ENCODE results near the gene HAAO.

The HAAO gene

GRCh38 chr2:42810971-42811811 lies 18.8 kb upstream of the HAAO start:
- WGBS: 1% methylated on average over 51 of the region's 51 CpGs
- Histone ChIP-seq H3K9me3 (ENCODE audit: insufficient read depth, low read depth, low read length) (no peaks in the 10 kb centered on the region), H3K36me3 (ENCODE audit: insufficient read depth, low read length) (no peaks in the 10 kb centered on the region), H3K4me3 (ENCODE audit: low read length) (peak overlapping the region; percentile 76), H3K9ac (ENCODE audit: low read depth, low read length) (peak overlapping the region; percentile 93), H3K27ac (ENCODE audit: low read depth, low read length) (peak overlapping the region; percentile 92), H3K4me1 (ENCODE audit: insufficient read depth, low read length) (0 out of 2 replicates have a peak, but pooled peaks cover 8% of the 10 kb centered on the region), H3K27me3 (ENCODE audit: insufficient read depth, low read length) (no peaks in the 10 kb centered on the region)

GRCh38 chr2:42810121-42810970 lies 18.0 kb upstream of the HAAO start:
- Histone ChIP-seq H3K9me3 (ENCODE audit: insufficient read depth, low read depth, low read length) (no peaks in the 10 kb centered on the region), H3K4me3 (ENCODE audit: low read length) (peak overlapping the region; percentile 76), H3K27ac (ENCODE audit: low read depth, low read length) (peak overlapping the region; percentile 92), H3K9ac (ENCODE audit: low read depth, low read length) (peak overlapping the region; percentile 93), H3K36me3 (ENCODE audit: insufficient read depth, low read length) (no peaks in the 10 kb centered on the region), H3K4me1 (ENCODE audit: insufficient read depth, low read length) (0 out of 2 replicates have a peak, but pooled peaks cover 7% of the 10 kb centered on the region), H3K27me3 (ENCODE audit: insufficient read depth, low read length) (no peaks in the 10 kb centered on the region)
- under 1% methylated on average over 83 of the region's 83 CpGs for WGBS

- H3K27ac ChIP-seq (ENCODE audit: low read depth, low read length): peak overlapping the region; percentile 92
- H3K9ac ChIP-seq (ENCODE audit: low read depth, low read length): peak overlapping the region; percentile 93
- WGBS: under 1% methylated on average over 35 of the region's 35 CpGs
- H3K36me3 ChIP-seq (ENCODE audit: insufficient read depth, low read length): no peaks in the 10 kb centered on the region
- H3K9me3 ChIP-seq (ENCODE audit: insufficient read depth, low read depth, low read length): no peaks in the 10 kb centered on the region
- H3K27me3 ChIP-seq (ENCODE audit: insufficient read depth, low read length): no peaks in the 10 kb centered on the region
- peak overlapping the region; percentile 76 for H3K4me3 ChIP-seq (ENCODE audit: low read length)
- 0 out of 2 replicates have a peak, but pooled peaks cover 5% of the 10 kb centered on the region for H3K4me1 ChIP-seq (ENCODE audit: insufficient read depth, low read length)
Observed at GRCh38 chr2:42809819-42810120, 17.4 kb upstream of the HAAO start.

- 58% methylated on average over 9 of the region's 10 CpGs for WGBS
- peak overlapping the region; percentile 76 for H3K4me3 ChIP-seq (ENCODE audit: low read length)
Observed at GRCh38 chr2:42809131-42809818, 16.9 kb upstream of the HAAO start.

GRCh38 chr2:42808301-42808700 lies 15.9 kb upstream of the HAAO start:
- no peak overlapping the region for H3K4me3 ChIP-seq (ENCODE audit: low read length)
- no peak overlapping the region for H3K27ac ChIP-seq (ENCODE audit: low read depth, low read length)
- H3K9ac ChIP-seq (ENCODE audit: low read depth, low read length): no peak overlapping the region
- H3K36me3 ChIP-seq (ENCODE audit: insufficient read depth, low read length): no peaks in the 10 kb centered on the region
- no peaks in the 10 kb centered on the region for H3K27me3 ChIP-seq (ENCODE audit: insufficient read depth, low read length)
- no peaks in the 10 kb centered on the region for H3K9me3 ChIP-seq (ENCODE audit: insufficient read depth, low read depth, low read length)
- WGBS: 92% methylated on average over 5 of the region's 5 CpGs
- 0 out of 2 replicates have a peak, but pooled peaks cover 5% of the 10 kb centered on the region for H3K4me1 ChIP-seq (ENCODE audit: insufficient read depth, low read length)

More at GRCh38 chr2:42809131-42809818, 16.9 kb upstream of the HAAO start:
- peak overlapping the region; percentile 92 for H3K27ac ChIP-seq (ENCODE audit: low read depth, low read length)
- H3K4me1 ChIP-seq (ENCODE audit: insufficient read depth, low read length): 0 out of 2 replicates have a peak, but pooled peaks cover 5% of the 10 kb centered on the region
- H3K36me3 ChIP-seq (ENCODE audit: insufficient read depth, low read length): no peaks in the 10 kb centered on the region
- no peaks in the 10 kb centered on the region for H3K9me3 ChIP-seq (ENCODE audit: insufficient read depth, low read depth, low read length)
- H3K9ac ChIP-seq (ENCODE audit: low read depth, low read length): peak overlapping the region; percentile 93
- H3K27me3 ChIP-seq (ENCODE audit: insufficient read depth, low read length): no peaks in the 10 kb centered on the region

- Histone ChIP-seq H3K9me3 (ENCODE audit: insufficient read depth, low read depth, low read length) (no peaks in the 10 kb centered on the region), H3K27ac (ENCODE audit: low read depth, low read length) (no peak overlapping the region), H3K9ac (ENCODE audit: low read depth, low read length) (no peak overlapping the region), H3K4me1 (ENCODE audit: insufficient read depth, low read length) (0 out of 2 replicates have a peak, but pooled peaks cover 5% of the 10 kb centered on the region), H3K27me3 (ENCODE audit: insufficient read depth, low read length) (no peaks in the 10 kb centered on the region), H3K36me3 (ENCODE audit: insufficient read depth, low read length) (no peaks in the 10 kb centered on the region), H3K4me3 (ENCODE audit: low read length) (no peak overlapping the region)
- WGBS: 93% methylated on average over 6 of the region's 6 CpGs
Observed at GRCh38 chr2:42806786-42807185, 14.4 kb upstream of the HAAO start.

- no peak overlapping the region for H3K9ac ChIP-seq (ENCODE audit: low read depth, low read length)
- no peaks in the 10 kb centered on the region for H3K36me3 ChIP-seq (ENCODE audit: insufficient read depth, low read length)
- H3K27ac ChIP-seq (ENCODE audit: low read depth, low read length): no peak overlapping the region
- no peaks in the 10 kb centered on the region for H3K27me3 ChIP-seq (ENCODE audit: insufficient read depth, low read length)
- WGBS: 73% methylated on average over 5 of the region's 5 CpGs
- no peak overlapping the region for H3K4me3 ChIP-seq (ENCODE audit: low read length)
- no peaks in the 10 kb centered on the region for H3K9me3 ChIP-seq (ENCODE audit: insufficient read depth, low read depth, low read length)
- H3K4me1 ChIP-seq (ENCODE audit: insufficient read depth, low read length): 0 out of 2 replicates have a peak, but pooled peaks cover 5% of the 10 kb centered on the region
Observed at GRCh38 chr2:42804891-42805290, 12.5 kb upstream of the HAAO start.

- H3K27ac ChIP-seq (ENCODE audit: low read depth, low read length): no peak overlapping the region
- no peak overlapping the region for H3K4me3 ChIP-seq (ENCODE audit: low read length)
- no peaks in the 10 kb centered on the region for H3K27me3 ChIP-seq (ENCODE audit: insufficient read depth, low read length)
- 0 out of 2 replicates have a peak, but pooled peaks cover 3% of the 10 kb centered on the region for H3K4me1 ChIP-seq (ENCODE audit: insufficient read depth, low read length)
- WGBS: 95% methylated on average over 2 of the region's 3 CpGs
- H3K9me3 ChIP-seq (ENCODE audit: insufficient read depth, low read depth, low read length): no peaks in the 10 kb centered on the region
- no peaks in the 10 kb centered on the region for H3K36me3 ChIP-seq (ENCODE audit: insufficient read depth, low read length)
- H3K9ac ChIP-seq (ENCODE audit: low read depth, low read length): no peak overlapping the region
Observed at GRCh38 chr2:42804338-42804737, 12.0 kb upstream of the HAAO start.

GRCh38 chr2:42802150-42802549 lies 9.8 kb upstream of the HAAO start:
- H3K36me3 ChIP-seq (ENCODE audit: insufficient read depth, low read length): no peaks in the 10 kb centered on the region
- H3K4me1 ChIP-seq (ENCODE audit: insufficient read depth, low read length): no peaks in the 10 kb centered on the region
- no peaks in the 10 kb centered on the region for H3K9me3 ChIP-seq (ENCODE audit: insufficient read depth, low read depth, low read length)
- H3K9ac ChIP-seq (ENCODE audit: low read depth, low read length): no peak overlapping the region
- H3K27me3 ChIP-seq (ENCODE audit: insufficient read depth, low read length): no peaks in the 10 kb centered on the region
- no peak overlapping the region for H3K4me3 ChIP-seq (ENCODE audit: low read length)
- 89% methylated on average over 6 of the region's 6 CpGs for WGBS
- H3K27ac ChIP-seq (ENCODE audit: low read depth, low read length): no peak overlapping the region

- Histone ChIP-seq H3K9ac (ENCODE audit: low read depth, low read length) (no peak overlapping the region), H3K27ac (ENCODE audit: low read depth, low read length) (no peak overlapping the region), H3K4me3 (ENCODE audit: low read length) (no peak overlapping the region), H3K36me3 (ENCODE audit: insufficient read depth, low read length) (no peaks in the 10 kb centered on the region), H3K27me3 (ENCODE audit: insufficient read depth, low read length) (no peaks in the 10 kb centered on the region), H3K4me1 (ENCODE audit: insufficient read depth, low read length) (no peaks in the 10 kb centered on the region), H3K9me3 (ENCODE audit: insufficient read depth, low read depth, low read length) (no peaks in the 10 kb centered on the region)
- 84% methylated on average over 4 of the region's 4 CpGs for WGBS
Observed at GRCh38 chr2:42801381-42801780, 9.0 kb upstream of the HAAO start.

Data from HUES64 (cell line).